CD4-positive, alpha-beta T cell treated with Interleukin-15 for 1 hour (primary cell): ENCODE measurements around the gene UNC5A.
"Not testable (repeated sequence)": the region's sequence is repeated elsewhere in the genome, so short reads cannot be mapped to it uniquely, and the experiment has no call there.

Source experiments
- DNase-seq: peaks from one replicate; pipeline ENCODE4 v3.0.0-alpha.2; 2020

The UNC5A gene

GRCh38 chr5:176866707-176867310 is 56.5 kb downstream of the UNC5A start:
- DNase-seq = no peak

- DNase-seq = no peak
Measured at GRCh38 chr5:176868126-176868525, 57.8 kb downstream of the UNC5A start.

- no peak for DNase-seq
Measured at GRCh38 chr5:176868731-176869130, 58.4 kb downstream of the UNC5A start.

- DNase-seq = no peak
Measured at GRCh38 chr5:176869501-176870109, 59.2 kb downstream of the UNC5A start.

- no peak for DNase-seq
Measured at GRCh38 chr5:176870110-176870591, 59.8 kb downstream of the UNC5A start.

GRCh38 chr5:176870644-176871043 is 60.3 kb downstream of the UNC5A start:
- not testable (repeated sequence) for DNase-seq

- DNase-seq = not testable (repeated sequence)
Measured at GRCh38 chr5:176872586-176872985, 62.2 kb downstream of the UNC5A start.

GRCh38 chr5:176873011-176873410 is 62.7 kb downstream of the UNC5A start:
- not testable (repeated sequence) for DNase-seq

- no peak for DNase-seq
Measured at GRCh38 chr5:176873541-176874172, 63.3 kb downstream of the UNC5A start.

GRCh38 chr5:176874198-176874780 is 63.9 kb downstream of the UNC5A start:
- DNase-seq = no peak

GRCh38 chr5:176875014-176875550 is 64.7 kb downstream of the UNC5A start:
- DNase-seq = no peak

GRCh38 chr5:176875783-176876505 is 65.6 kb downstream of the UNC5A start:
- DNase-seq = no peak

- DNase-seq = no peak
Measured at GRCh38 chr5:176876506-176877431, 66.4 kb downstream of the UNC5A start.

GRCh38 chr5:176877793-176878331 is 67.5 kb downstream of the UNC5A start:
- no peak for DNase-seq

- no peak for DNase-seq
Measured at GRCh38 chr5:176878463-176878862, 68.1 kb downstream of the UNC5A start.

GRCh38 chr5:176878906-176879662 is 68.7 kb downstream of the UNC5A start:
- no peak for DNase-seq

- DNase-seq = no peak
Measured at GRCh38 chr5:176879663-176880361, 69.5 kb downstream of the UNC5A start.

- DNase-seq = no peak
Measured at GRCh38 chr5:176880366-176881020, 70.1 kb downstream of the UNC5A start.

- no peak for DNase-seq
Measured at GRCh38 chr5:176881021-176881749, 70.8 kb downstream of the UNC5A start.
